ENCODE measurements around the gene DGKB.

DNA sequence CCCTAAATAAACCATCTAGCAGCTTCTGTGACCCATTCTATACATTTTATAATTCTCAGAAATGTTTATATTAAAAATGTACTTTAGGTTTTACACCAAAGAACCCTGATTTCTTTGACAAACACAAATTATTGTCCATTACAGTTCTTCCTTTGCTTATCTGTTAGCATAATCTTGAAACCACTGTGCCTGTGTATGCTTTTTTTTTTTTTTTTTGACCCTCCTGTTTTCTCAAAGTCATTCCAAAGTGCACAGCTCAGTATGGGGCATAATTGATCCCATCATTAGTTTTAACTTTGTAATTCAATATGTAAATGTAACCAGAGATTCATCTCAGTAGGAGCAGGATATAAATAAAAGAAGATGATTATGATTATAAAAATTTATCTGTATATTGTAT, 229.3 kb downstream of the DGKB start:
- TF ChIP-seq, protein P1, sequence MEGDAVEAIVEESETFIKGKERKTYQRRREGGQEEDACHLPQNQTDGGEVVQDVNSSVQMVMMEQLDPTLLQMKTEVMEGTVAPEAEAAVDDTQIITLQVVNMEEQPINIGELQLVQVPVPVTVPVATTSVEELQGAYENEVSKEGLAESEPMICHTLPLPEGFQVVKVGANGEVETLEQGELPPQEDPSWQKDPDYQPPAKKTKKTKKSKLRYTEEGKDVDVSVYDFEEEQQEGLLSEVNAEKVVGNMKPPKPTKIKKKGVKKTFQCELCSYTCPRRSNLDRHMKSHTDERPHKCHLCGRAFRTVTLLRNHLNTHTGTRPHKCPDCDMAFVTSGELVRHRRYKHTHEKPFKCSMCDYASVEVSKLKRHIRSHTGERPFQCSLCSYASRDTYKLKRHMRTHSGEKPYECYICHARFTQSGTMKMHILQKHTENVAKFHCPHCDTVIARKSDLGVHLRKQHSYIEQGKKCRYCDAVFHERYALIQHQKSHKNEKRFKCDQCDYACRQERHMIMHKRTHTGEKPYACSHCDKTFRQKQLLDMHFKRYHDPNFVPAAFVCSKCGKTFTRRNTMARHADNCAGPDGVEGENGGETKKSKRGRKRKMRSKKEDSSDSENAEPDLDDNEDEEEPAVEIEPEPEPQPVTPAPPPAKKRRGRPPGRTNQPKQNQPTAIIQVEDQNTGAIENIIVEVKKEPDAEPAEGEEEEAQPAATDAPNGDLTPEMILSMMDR (IDR thresholded peaks at IDR 0.05), result no peak
- no peak for TF ChIP-seq POLR2A (IDR thresholded peaks at IDR 0.05)
